ENCODE measurements around the gene GFRAL. TPM values are rescaled to one million over a fixed set of nuclear protein-coding genes. Genes with fewer than 3 reads are reported as not detected.

Gene GFRAL
- total RNA-seq, 1 experiment from 2014 or later: not detected

DNA sequence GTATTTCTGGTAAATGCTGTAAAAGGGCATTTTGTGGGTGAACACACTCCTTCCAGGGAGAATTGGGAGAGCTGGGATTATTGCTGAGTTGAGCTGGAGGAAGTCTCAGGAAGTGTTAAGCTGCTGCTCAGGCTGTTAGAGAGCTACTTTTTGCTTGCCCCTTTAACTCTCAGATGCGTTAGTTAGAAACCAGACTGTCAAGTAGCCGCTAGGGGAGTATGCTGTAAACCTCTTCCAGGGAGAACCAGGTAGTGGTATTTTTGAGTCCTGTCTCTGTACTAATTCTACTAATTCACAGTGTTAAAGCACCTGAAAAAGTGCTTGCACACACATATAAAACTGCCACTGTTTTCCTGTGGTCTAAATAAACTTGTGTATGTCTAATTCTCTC, 6.6 kb upstream of the GFRAL start:
- Histone ChIP-seq H3K56ac (ENCODE audit: insufficient read length, low read depth, low read length) (no peak overlapping the region), H3K27me3 (ENCODE audit: insufficient read depth, low read length) (no peaks in the 10 kb centered on the region), H3T11ph (ENCODE audit: low read length) (no peak overlapping the region), H2BK12ac (ENCODE audit: insufficient read length, low read depth, low read length) (no peak overlapping the region), H4K5ac (ENCODE audit: insufficient read length, low read depth, low read length) (no peak overlapping the region), H4K91ac (ENCODE audit: insufficient read length, low read depth, low read length) (no peak overlapping the region), H3K9me3 (ENCODE audit: control insufficient read depth, low read depth, low read length) (no peaks in the 10 kb centered on the region), H2BK5ac (ENCODE audit: insufficient read length, low read length) (no peak overlapping the region), H2BK20ac (ENCODE audit: low read depth, low read length, poor library complexity, severe bottlenecking) (no peak overlapping the region), H3K14ac (ENCODE audit: insufficient read depth, low read length) (no peak overlapping the region), H2AK5ac (ENCODE audit: insufficient read length, low read length) (no peak overlapping the region), H4K8ac (replicated peaks; ENCODE audit: insufficient read length, low read depth, low read length) (no peak overlapping the region), H2BK15ac (ENCODE audit: low read depth, low read length) (no peak overlapping the region), H3K18ac (ENCODE audit: insufficient read length, low read depth, low read length) (no peak overlapping the region), H3K9ac (ENCODE audit: extremely low read depth, insufficient read length, low read length) (no peak overlapping the region), H3K79me1 (ENCODE audit: insufficient read depth, low read depth, low read length, poor library complexity, severe bottlenecking) (no peaks in the 10 kb centered on the region), H2AFZ (ENCODE audit: low read length) (no peak overlapping the region), H3K4me2 (ENCODE audit: insufficient read depth, insufficient read length, low read length) (no peak overlapping the region), H2BK120ac (ENCODE audit: low read depth, low read length, poor library complexity, severe bottlenecking) (no peak overlapping the region), H3K27ac (ENCODE audit: insufficient read length, low read depth, low read length) (no peak overlapping the region), H3K23me2 (ENCODE audit: insufficient read length, low read depth, low read length, poor library complexity, severe bottlenecking) (no peaks in the 10 kb centered on the region), H4K20me1 (ENCODE audit: control insufficient read depth, insufficient read depth, insufficient read length) (no peaks in the 10 kb centered on the region), H3K4me1 (ENCODE audit: insufficient read depth, low read length) (no peaks in the 10 kb centered on the region), H3K4ac (ENCODE audit: low read depth, low read length) (no peak overlapping the region), H3K23ac (ENCODE audit: insufficient read length, low read depth, low read length) (no peak overlapping the region), H3K79me2 (ENCODE audit: insufficient read depth, low read length) (no peaks in the 10 kb centered on the region)
- no peak; the same call in 2 of the 3 replicates for TF ChIP-seq CTCF (conservative IDR thresholded peaks at IDR 0.05)
- no peak for DNase-seq
- H3K4me1 Mint-ChIP-seq: no peaks in the 10 kb centered on the region
- H3K4me3 Mint-ChIP-seq: no peak overlapping the region
- no peaks in the 10 kb centered on the region for H3K27me3 Mint-ChIP-seq (ENCODE audit: low read depth)
- H3K27ac Mint-ChIP-seq: no peak overlapping the region
- no CpG with 5 or more reads among the region's 2 CpGs for WGBS (ENCODE audit: extremely low coverage, insufficient read length, low lambda C conversion rate)
- H3K36me3 Mint-ChIP-seq (ENCODE audit: insufficient read depth in 1 of 3, low read depth in 3 of 3): no peaks in the 10 kb centered on the region
- H3K9me3 Mint-ChIP-seq: no peaks in the 10 kb centered on the region

Data from H9 (cell line).